DMS114 treated with DMSO at 0.1 percent for 48 hours (cell line): Measurements from ENCODE around the gene CDYL.

Experiments used
- DNase-seq: peaks from one replicate; lab custom pipeline; 2025; ENCODE audit not compliant: unreplicated experiment; lab: John Stamatoyannopoulos, UW

The CDYL gene

GRCh38 chr6:4873928-4874327, 97.7 kb downstream of the CDYL start:
- DNase-seq, result no peak

- no peak for DNase-seq
These were observed 103.6 kb downstream of the CDYL start for GRCh38 chr6:4879741-4880275.

DNA sequence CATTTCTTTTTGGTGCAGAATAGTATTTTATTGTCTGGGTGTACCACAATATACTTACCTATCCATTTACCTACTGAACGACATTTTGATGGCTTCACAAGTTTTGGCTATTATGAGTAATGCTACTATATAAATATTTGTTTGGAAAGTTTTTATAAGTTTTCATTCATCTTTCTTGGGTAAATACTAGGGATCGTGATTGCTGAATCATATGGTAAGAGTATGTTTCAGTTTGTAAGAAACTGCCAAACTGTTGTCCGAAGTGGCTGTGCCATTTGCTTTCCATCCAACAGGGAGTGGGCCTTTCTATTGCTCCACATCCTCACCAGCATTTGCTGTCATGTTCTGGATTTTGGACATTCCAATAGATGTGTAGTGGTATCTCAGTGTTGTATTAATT, 104.2 kb downstream of the CDYL start:
- DNase-seq, result no peak

DNA sequence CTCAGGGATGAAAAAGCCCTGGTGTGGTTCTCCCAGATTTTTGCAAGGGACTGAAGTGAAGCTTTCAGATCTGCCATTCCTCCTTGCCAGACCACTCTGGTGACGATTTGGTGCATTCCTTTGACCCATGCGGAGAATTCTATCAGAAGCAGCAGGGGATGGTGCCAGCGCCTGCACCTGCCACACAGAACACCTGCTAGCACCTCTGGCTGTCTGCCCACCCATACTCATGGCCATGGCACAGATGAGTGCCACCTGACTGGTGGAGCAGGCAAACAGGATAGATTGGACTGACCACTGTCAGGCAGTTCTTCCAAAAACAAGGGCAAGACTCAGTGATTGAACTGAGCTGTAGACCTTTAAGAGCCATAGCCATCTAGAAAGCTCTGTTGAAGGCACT, 107.1 kb downstream of the CDYL start:
- DNase-seq, result no peak

DNA sequence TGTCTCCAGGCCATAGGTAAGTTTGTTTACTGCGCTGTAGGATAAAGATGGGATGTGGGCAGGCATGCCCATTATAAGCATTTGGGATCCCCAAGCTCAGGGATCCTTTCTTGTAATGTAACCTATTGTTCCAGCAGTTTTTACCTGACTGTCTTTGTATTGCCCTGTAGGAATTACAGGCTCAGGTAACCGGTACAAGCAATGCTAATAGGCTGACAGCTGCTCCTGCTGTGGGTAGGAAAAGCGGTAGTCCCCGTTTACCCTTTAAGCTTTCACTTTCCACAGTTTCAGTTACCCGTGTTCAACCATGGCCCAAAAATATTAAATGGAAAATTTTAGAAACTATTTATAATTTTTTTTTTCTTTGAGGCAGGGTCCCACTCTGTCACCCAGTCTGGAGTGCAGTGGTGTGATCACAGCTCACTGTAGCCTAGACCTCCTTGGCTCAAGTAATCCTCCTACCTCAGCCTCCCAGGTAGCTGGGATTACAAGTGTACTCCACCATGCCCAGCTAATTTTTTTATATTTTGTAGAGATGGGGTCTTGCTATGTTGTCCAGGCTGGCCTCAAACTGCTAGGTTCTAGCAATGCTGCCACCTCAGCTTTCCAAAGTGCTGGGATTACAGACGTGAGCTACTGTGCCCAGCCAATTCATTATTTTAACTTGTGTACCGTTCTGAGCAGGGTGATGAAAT, 108.6 kb downstream of the CDYL start:
- no peak for DNase-seq

DNA sequence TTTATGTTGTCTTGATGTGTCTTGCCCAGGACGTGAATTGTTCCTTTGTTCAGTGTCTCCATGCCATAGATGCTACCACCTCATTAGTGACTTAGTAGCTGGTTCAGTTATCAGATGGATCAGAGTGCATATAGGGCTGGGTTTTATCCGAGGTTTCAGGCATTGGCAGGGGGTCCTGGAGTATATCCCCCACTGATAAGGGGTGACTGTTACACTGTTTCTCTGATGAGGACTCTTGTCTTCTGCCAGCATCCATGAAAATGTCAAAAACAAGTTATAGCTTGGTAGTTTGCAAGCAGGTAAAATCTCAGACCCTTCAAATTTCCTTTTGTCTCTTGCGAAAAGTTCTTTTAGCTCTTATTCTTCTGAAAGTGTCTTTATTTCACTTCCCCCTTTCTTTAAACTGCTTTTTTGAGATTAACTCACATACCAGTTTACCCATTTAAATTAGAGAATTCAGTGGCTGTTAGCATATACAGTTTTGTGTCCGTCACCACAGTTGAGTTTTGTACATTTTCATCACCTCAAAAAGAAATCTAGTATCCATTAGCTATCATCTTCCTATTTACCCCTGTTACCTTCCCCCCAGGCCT, 109.2 kb downstream of the CDYL start:
- no peak for DNase-seq

- DNase-seq, result no peak
These were observed 112.6 kb downstream of the CDYL start for GRCh38 chr6:4888841-4889240.

DNA sequence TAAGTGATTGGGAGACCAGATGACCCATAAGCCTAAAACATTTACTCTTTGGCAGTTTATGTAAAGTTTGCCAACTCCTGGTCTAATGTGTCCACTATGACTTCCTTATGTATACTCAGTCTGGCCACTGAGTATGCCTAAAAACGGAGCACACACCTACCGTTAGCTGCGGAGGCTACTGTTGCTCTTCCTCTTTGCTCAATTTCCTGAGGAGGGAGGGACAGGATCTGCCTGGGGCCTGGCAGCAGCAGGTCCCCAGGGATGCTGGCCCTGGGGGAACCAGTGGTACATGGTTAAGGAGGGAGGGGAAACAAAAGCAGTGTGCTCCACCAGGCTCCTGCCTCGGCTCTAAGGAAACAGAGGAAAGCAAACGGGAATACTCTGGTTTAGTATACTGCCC, 113.5 kb downstream of the CDYL start:
- no peak for DNase-seq

GRCh38 chr6:4890191-4890590, 114.0 kb downstream of the CDYL start:
- no peak for DNase-seq

DNA sequence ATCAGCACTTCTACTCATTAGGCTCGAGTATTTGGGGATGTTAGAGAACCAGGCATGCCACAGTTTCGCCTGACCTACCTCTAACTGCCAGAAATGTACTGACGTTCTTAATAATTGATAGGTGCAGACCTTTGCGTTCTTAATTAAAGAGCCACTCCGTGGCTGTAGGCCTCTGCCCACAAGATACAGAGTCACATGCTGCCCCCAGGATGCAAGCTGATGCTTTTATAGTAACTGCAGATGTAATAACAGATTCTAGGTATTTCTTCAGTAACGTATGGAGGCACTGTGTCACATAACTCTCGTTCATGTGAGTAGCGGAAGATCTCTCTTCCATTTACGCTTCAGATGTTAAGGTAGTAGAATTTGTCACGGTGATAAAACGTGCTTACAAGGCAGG, 114.4 kb downstream of the CDYL start:
- DNase-seq, result no peak

GRCh38 chr6:4891141-4891540, 114.9 kb downstream of the CDYL start:
- no peak for DNase-seq

DNA sequence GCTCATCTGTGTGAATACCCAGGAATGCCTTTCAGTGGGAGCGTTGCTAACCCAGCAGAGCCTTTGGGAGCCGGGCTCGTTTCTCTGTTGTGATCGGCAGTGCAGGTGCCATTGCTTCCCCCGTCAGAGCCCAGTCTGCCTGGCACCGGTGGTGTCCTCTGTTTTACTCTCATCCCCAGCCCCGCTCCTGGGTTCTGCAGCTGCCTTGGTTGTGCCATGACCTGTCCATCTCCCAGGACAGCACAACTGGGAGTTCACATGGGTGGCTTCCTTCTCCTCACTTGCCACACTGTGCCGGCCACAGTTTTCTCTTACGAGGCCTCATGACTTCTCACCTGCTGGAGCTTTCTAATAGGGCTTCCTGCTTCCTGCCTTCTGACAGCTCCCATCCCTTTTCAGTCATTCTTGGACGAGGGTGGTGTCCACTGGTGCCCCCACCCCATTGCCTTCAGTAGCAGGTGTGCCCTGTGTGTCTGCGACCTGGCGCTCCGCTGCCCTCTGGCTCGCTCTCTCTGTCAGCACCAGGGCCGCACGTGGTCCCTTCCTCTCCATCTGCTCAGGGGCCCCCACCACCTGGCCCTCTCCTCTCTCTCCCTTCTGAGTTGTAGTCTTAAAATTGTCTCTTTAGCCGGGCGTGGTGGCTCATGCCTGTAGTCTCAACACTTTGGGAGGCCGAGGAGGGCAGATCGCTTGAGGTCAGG, 116.7 kb downstream of the CDYL start:
- DNase-seq, result no peak

DNA sequence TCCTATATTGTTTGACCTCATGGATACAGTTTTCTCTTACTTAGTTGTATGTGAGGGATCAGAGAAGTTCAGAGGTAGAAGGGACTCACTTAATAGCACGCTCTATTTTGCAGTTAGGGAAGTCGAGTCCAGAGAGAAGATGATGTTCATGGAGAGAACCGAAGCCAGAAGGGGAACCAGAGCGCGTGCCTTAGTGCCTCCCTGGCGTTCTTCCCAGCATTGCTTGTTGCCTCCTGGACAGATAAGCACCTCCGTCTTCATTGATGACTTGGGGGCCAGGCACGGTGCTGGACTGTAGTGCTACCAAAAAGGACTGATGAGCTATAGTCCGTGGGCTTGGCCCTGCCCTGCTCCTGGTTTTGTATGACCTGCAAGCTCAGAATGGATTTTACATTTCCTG, 117.8 kb downstream of the CDYL start:
- DNase-seq, result no peak

GRCh38 chr6:4895971-4896370, 119.8 kb downstream of the CDYL start:
- no peak for DNase-seq

- no peak for DNase-seq
These were observed 120.2 kb downstream of the CDYL start for GRCh38 chr6:4896401-4896800.

GRCh38 chr6:4899249-4900034, 123.2 kb downstream of the CDYL start:
- no peak for DNase-seq

DNA sequence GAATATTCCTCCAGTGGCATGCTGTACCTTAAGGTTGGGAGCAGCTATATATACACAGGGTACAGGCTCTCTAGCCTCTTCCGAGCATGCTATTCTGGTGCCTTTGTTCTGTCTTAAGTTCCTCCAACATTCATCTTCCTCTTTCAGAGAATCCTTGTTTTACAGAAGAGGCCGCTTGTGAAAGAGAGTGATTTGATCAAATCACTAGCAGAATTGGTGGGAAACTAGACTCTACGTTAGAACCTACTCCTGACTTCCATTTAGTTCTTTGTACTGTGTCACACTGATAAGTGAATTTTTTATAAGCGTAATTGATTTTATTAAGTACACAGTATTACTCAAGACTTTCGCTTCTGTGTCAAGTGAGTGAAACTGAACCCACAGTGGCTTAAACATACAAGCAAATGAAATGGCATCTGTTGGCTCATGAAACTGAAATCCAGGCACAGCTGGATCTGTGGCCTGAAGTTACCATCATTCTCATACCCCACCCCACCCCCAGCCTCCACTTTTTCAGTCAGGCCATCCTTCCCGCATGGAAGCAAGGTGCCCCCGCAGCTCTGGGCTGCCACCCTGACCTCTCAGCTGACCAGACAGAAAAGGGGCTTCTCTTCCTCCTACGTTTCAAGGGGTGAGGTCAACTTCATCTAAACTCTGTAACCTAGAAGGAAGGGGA, 125.3 kb downstream of the CDYL start:
- no peak for DNase-seq

- DNase-seq, result no peak
These were observed 126.2 kb downstream of the CDYL start for GRCh38 chr6:4902363-4902762.

DNA sequence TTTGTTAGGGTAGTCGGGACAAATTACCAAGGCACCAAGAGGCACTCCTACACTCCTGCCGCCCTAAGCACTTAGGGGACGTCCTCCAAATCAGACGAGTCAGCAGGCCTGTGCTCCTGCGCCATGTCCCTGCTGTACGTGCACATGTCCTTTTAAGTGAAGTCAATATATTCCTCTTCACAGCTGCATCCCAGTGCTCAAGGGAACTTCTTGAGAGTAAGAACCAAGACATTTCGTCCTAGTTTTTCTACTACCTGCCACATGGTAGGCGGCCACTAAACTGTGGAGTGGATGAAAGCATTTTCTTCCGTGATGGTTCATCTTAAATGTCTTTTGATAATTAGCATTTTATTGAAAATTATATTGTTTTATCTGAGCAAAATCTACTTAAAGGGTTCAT, 126.9 kb downstream of the CDYL start:
- no peak for DNase-seq

GRCh38 chr6:4903751-4904370, 127.7 kb downstream of the CDYL start:
- DNase-seq, result no peak
